SKM-1 treated with dmso at 0.1 percent for 144 hours (cell line): ENCODE data around the gene PLXNB3.
"Not testable (repeated sequence)": the region's sequence is repeated elsewhere in the genome, so short reads cannot be mapped to it uniquely, and the experiment has no call there.

ENCODE experiments used
- DNase-seq: peaks from one replicate; lab custom pipeline; 2025; ENCODE audit not compliant: unreplicated experiment; lab: John Stamatoyannopoulos, UW

PLXNB3 gene

DNA sequence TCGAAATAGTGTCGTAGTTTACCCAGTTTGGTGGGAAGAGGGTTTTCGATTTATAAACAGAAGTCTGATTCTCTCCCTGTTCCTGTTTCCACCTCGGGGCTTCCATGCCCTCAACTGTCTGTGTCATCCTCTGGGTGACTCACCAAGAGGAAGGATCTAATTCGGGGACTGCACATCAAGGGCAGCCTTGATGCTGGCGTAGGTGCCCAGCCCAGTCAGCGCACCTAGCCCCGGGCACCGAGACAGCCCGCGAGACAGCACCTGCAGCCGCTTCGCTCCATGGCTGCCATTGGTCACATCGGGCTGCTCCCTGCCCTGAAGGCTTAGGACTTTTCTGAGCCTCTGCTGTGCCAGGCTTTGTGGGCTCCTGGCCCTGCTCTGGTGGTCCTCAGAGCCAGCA is 31.6 kb upstream of the PLXNB3 start:
- no peak for DNase-seq

DNA sequence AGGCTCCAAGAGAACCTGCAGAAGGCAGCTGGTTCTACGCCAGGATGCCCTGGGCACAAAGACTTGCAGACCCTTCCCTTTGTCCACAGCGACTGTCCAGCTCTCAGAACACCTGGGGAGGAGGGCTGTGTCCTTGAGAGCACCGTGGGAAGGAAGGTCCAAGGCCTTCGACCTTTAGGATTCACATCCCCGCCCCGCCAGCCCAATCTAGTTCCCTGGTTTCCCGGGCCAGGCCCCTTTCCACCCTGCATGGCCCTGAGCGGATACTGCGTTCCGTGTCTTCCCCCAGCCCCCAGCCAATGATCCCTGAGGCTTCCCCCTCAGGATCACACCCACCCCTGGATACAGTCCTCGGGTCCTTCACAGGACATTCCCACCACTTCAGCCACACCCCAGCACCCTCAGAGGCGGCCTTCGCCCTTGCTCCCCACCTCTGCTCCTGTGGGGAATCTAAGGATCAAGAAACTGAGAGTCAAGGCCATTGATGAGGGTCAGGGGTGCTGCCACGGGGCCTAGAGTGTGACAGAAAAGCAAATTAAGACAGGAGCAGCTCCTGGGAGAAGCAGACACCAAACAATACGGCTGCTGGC is 30.3 kb upstream of the PLXNB3 start:
- no peak for DNase-seq

DNA sequence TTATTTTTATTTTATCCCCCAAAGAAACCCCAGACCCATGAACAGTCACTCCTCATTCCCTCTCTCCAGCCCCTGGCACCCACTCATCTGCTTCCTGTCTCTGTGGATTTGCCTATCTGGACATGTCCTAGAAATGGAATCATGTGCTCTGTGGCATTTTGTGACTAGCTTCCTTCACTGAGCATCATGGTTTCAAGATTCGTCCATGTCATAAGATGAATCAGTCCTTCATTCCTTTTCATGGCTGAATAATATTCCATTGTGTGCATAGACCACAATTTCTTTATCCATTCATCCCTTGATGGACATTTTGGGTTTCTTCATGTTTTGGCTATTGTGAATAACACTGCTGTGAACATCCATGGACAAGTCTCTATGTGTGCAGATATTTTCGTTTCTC is 29.2 kb upstream of the PLXNB3 start:
- DNase-seq: no peak

DNA sequence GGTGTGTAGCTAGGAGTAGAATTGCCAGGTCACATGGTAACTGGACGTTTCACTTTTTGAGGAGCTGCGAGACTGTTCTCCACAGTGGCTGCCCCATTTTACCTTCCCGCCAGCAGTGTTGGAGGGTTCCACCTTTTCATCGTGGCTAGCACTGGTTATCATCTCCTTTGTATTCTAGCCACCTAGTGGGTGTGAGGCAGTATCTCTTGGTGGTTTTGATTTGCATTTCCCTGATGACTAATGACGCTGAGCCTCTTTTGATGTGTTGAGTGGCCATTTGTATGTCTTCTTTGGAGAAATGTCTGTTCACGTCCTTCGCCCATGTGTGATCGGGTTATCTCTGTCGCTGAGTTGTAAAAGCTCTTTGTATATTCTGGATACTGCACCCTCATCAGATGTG is 28.8 kb upstream of the PLXNB3 start:
- DNase-seq: no peak

DNA sequence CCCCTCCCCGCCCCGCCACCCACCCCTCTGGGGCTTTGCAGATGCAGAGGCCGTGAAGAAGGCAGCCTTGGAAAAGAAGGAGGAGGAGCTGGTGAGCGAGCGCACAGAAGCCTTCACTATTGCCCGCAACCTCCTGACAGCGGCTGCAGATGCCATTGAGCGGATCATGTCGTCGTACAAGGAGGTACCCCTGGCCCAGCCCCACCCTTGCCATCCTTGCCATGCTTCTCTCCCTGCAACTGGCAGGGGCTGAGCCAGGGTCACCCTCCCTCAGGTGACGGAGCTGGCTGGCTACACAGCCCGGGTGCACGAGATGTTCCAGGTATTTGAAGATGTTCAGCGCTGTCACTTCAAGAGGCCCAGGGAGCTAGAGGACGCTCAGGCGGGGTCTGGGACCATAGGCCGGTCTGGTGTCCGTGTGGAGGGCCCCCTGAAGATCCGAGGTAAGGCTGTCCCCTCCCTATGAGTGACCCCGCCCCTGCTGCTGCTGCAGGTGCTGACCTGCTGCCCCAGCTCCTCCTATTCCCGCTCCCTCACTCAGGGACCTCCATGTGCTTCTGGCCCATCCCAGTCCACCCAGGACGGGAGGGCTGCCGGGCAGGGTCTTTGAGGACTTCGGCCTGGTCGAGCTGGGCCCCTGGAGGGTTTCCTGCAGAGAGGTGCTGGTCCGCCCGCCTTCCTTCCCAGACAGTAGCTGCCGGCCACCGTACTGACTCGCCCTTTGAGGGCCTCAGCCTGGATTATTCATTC is 27.8 kb upstream of the PLXNB3 start:
- DNase-seq: no peak

DNA sequence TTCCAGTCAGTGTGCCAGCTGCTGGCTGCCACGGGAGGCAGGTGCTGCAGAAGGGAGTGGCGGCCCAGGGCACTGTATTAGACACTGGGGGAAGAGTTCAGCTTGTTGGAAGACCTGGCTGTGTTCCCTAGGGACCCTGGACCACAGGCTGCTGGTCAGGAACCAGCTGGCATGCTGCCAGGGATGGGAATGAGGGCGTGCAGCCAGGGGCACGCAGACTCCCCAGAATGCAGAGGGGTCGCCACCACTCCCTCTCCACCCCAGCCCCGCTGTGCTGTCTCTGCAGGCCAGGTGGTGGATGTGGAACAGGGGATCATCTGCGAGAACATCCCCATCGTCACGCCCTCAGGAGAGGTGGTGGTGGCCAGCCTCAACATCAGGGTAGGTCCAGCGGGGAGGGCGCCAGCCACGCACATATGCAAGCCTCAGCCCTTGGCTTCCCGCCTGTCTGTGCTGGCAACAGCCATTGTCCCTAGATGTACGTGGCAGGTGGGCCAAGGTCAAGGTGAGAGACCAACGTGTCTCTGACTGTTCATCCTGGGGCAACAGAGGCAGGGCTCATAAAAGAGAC is 27.1 kb upstream of the PLXNB3 start:
- no peak for DNase-seq

DNA sequence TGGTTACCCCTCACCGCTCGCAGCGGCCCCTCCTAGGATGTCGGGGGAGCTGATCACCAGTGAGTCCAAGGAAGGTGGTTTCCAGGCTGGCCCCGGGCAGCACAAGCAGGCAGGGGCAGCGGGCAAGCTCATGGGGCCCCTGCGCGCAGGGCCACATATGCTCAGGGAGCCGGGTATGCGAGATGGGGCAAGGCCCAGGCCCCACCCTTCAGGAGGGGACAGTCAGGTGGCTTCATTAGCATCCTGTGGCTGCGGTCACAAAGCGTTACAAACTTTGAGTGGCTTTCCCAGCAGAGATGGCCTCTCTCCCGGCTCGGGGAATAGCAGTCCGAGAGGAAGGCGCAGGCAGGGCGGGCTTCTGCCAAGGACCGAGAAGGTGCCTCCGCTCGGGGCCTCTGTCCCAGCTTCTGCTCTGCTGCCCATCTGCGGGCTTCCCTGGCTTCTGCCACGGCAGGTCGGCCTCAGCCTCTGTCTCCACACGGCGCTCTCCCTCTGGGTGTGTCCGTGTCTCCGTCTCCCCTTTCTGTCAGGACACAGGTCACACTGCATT is 25.9 kb upstream of the PLXNB3 start:
- no peak for DNase-seq

DNA sequence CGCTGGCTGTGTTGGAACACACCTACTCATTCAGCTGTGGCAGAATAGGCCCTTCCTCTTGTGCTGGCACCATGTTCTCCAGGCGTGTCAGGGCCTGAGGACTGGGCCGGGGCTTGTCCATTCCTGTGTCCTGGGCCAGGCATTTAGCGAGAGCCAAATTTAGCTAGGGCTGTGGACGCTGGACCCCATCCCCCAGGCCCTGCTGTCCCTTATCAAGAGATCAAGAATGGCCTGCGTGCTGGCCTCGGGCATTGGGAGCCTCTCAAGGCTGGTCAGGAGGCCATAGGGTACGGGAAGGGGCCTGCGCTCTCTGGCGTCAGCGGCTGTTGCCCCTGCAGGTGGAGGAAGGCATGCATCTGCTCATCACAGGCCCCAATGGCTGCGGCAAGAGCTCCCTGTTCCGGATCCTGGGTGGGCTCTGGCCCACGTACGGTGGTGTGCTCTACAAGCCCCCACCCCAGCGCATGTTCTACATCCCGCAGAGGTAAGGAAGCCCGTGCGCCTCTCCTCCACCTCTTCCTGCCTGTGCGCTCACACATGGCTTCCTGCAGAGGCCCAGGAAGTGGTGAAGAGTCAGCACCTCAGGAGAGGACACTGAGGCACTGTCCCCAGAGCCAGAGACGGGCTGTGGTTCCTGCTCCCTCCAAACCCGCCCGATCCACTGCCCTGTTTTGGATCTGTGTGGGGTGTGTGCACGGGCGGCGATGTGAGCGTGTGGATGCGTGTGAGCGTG is 24.1 kb upstream of the PLXNB3 start:
- no peak for DNase-seq

DNA sequence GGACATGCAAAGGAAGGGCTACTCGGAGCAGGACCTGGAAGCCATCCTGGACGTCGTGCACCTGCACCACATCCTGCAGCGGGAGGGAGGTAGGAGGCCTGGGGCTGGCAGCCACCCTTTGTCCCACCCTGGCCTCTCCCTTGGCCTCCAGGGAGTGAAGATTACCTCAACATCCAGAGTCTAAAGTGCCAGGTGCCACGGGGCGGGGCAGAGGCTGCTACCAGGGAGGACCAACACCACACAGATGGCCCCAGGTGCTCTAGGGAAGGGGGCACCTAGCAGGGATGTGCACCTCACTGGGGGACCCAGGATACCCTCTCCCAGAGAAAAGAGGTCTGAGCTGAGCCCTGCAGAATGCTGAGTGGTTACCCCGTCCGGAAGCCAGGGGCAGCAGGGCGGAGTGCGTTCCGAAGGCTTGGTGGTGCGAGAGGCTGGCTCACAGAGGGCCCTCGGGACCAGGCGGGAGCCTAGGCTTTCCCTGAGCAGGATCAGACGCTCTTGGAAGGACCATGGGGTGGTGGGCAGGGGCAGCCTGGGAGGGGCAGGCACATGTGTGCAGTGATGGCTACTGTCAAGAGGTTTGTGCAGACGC is 23.3 kb upstream of the PLXNB3 start:
- DNase-seq: no peak

DNA sequence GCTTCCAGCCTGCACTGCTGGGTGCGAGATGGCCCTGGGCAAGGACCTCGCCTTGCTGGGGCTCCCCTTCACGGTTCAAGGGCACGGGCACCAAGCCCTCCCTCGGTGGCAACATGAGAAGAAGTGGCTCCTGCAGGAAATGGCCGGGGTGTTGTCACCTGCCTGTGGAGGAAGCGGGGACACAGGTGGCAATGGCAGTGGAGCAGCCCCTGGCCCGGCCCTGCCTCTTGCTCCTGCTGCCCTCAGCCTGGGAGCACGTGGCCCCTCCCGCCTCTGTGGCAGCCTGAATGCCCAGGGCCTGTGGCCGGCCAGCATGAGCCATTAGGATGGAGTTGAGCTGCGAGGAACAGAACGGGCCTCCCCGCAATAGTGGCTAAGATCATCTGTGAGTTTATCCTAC is 22.6 kb upstream of the PLXNB3 start:
- DNase-seq: no peak

DNA sequence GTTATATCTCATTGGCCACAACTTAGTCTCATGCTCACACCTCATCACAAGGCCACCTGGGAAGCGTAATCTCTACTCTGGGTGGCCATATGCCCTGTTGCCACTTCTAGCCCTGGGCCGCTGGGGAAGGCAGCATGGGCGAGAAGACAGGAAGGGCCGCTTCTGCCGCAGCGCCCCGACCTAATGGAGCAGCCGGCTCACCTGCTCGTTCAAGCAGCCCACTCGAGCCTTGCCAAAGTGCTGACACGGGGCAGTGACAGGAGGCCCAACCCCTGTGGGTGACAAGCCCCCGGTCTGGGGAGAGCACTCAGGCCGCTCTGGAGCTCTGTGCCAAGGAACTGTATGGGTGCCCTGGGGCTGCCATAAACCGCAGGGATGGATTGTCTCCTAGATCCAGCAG is 21.9 kb upstream of the PLXNB3 start:
- DNase-seq: not testable (repeated sequence)

DNA sequence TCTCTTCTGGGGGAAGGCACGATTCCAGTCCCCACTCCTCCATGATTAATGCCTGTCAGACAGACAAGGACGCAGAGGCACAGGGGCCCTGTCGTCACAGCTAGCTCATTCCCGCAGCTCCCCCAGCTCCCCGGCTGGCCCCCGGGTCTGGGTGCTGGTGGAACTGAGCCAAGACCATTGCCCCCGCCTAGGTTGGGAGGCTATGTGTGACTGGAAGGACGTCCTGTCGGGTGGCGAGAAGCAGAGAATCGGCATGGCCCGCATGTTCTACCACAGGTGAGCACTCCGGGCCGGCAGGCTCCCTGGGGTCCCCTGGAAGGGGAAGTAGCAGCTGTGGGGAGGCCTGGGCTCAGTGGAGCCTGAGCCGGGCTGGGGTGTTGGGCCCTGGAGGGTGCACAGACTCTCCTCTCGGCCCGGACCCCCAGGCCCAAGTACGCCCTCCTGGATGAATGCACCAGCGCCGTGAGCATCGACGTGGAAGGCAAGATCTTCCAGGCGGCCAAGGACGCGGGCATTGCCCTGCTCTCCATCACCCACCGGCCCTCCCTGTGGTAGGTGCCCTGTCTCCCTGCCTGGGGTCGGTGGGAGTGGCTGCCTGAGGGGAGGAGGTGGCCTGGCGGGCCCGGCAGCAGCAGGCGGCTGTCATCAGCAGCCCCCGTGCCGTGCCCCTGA is 21.1 kb upstream of the PLXNB3 start:
- not testable (repeated sequence) for DNase-seq

DNA sequence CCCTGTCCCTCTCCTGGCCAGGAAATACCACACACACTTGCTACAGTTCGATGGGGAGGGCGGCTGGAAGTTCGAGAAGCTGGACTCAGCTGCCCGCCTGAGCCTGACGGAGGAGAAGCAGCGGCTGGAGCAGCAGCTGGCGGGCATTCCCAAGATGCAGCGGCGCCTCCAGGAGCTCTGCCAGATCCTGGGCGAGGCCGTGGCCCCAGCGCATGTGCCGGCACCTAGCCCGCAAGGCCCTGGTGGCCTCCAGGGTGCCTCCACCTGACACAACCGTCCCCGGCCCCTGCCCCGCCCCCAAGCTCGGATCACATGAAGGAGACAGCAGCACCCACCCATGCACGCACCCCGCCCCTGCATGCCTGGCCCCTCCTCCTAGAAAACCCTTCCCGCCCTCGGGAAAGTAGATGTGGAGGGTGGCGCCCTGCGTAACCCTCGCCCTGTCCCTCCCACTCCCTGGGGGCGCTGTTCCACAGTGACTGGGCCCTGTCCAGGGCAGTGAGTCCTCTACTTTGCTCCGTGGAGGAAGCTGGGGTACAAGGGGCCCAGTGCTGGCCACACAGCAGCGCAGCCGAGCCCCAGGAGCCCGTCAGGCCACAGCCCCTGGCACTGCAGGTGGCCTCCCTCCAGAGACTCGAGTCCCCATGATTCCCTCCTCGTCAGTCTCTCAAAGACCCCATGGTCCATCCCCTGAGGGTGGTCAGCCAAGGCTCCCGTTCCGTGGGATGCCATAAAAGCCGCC is 20.4 kb upstream of the PLXNB3 start:
- DNase-seq: not testable (repeated sequence)

DNA sequence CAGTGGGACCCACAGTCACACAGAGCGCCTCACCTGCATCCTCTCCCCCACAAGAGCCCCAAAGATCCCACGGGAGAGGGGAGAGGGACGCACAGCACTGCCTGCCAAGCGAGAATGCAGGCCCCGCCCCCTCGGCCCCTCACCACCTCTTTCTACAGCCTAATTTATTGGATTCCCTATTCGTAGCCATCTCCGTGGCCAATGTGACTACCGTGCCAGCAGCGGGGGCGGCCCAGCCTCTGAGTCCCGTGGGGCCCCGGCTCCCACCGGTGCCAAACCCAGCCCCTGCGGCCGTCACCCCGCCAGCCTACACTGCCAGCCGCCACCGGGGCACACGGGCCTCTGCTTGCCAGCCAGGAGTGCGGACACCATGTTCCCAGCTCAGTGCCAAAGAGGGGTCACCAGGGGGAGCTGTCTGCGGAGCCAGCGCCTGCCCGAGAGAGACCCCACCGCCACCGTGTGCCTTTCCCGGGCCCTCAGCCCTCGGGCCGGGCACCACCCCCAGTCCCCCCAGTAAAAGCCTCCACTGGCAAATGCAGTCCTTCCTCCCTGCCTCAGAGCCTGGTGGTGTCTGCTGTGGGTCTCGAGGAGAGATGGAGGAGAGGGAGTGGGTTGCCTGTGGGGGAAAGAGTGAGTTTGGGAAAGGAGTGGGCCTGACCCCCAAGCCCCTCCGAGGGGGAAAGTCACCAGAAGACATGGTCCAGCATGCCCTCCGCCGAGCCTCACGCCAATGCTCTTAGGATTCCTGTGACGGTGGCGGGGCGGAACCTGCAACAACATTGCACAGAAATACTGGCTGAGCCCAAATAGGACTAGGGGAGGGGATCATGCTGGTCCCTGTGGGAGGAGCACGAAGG is 19.6 kb upstream of the PLXNB3 start:
- no peak for DNase-seq

DNA sequence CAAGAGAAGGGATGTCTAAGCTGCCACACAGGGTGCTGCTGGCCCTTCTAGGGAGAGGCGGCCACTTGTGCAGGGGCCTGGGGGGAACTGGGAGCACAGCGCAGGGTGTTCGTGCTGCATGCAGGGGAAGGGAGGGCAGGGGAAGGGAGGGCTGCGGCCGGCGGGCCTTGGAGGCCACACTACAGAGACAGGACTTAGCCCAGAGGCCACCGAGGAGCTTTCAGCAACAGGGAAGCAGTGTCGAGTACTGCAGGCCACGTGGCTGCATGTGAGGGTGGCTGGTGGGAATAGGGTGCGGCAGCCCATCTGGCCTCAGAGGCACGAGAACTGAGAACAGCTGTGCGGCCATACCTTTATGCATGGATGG is 19.0 kb upstream of the PLXNB3 start:
- not testable (repeated sequence) for DNase-seq

DNA sequence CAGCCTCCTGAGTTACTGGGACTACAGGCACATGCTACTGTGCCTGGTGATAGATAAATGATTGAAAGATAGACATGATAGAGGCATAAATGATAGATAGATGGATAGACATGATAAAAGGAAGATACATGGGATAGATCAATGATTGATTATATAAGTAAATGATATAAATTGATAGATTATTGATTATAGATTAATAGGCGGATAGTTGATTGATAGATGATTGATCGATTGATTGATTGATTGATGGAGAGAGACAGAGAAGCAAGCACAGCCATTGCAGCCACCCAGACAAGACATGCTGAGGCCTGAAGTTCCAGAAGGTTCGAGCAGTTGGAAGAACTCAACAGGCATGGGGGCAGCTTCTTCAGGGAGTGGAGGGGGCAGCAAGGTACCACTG is 17.7 kb upstream of the PLXNB3 start:
- no peak for DNase-seq

DNA sequence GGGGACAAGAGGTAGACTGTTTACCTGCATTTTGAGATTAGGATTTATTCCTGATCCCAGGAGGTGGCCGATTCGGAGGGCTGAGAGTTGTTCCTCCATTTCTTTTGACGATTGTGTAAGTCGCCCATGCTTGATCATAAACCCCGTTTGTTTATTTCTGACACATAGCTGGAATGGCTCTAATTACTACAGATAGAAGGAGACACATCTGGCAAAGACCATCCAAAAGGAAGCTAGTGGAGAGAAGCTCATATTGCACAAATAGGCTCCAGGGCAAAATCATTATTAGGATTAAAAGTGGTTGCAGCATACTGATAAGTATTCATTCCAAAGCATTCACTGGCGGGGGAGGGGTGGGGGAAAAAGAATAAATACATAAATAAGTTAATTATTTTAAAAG is 17.1 kb upstream of the PLXNB3 start:
- not testable (repeated sequence) for DNase-seq

DNA sequence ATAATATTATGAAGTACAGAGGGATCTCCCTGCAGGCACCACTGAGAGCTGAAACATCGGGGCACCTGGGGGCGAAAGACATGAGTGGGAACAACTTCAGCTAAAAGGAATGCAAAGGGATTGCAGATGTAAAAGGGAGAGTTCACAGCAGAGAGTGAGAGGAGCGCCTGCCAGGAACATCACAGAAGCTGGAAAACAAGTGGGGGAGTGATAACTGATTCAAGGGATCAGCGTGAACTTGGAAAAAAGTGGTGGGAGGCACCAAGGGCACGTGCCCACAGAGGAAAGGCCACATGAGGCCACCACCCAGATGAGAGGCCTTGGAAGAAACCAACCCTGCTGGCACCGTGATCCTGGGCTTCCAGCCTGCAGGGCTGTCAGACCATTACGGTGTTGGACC is 15.0 kb upstream of the PLXNB3 start:
- not testable (repeated sequence) for DNase-seq

DNA sequence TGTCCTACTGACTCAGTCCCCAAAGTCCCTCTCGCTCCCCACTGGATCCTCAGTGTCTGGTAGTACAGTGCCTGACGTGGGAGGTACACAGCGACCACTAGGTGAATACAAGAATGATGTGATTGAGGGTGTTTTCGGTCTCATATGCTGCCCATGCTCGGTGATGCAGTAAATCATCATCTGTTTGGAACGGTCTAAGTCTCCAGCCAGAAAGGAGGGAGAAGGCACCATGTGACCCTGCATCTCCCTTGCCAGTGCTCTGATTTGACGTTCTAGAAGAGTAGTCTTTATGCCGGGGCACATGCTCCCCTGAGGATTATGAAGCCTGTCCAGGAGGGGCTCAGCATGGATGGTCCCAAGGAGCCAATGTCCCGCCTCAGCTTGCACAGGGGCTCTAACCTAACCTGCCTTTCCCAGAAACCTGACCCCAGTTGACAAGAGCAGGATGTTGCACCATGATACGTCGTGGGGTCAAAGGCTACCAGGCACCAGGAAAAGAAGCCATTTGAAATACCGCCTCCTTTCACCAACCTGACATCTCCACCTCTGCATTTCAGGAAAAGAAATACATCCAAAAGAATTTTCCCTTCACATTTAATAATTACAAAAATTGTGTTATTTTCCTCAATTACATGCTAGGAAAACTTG is 13.8 kb upstream of the PLXNB3 start:
- DNase-seq: no peak
